Glutamatergic neuron (in vitro differentiated cells): ENCODE measurements around the gene TMIGD1. TPM values are rescaled to one million over a fixed set of nuclear protein-coding genes. Genes with fewer than 3 reads are reported as not detected.

Experiments
- DNase-seq: peaks from one replicate; pipeline ENCODE4 v3.0.0; 2022
- H3K27ac Mint-ChIP-seq: one replicate; pipeline ENCODE4 v1.8.0; 2020; ENCODE audit warnings: mild to moderate bottlenecking, mixed read lengths, inconsistent platforms; ENCODE audit not compliant: unreplicated experiment
- H3K27me3 Mint-ChIP-seq: one replicate; pipeline ENCODE4 v1.8.0; 2020; ENCODE audit warnings: mild to moderate bottlenecking, moderate library complexity, mixed read lengths, inconsistent platforms; ENCODE audit not compliant: unreplicated experiment
- H3K36me3 Mint-ChIP-seq: one replicate; pipeline ENCODE4 v1.8.0; 2020; ENCODE audit warnings: mild to moderate bottlenecking, mixed read lengths, inconsistent platforms; ENCODE audit not compliant: unreplicated experiment
- H3K4me1 Mint-ChIP-seq: one replicate; pipeline ENCODE4 v1.8.0; 2020; ENCODE audit warnings: mild to moderate bottlenecking, low read depth, mixed read lengths, inconsistent platforms; ENCODE audit not compliant: unreplicated experiment
- H3K4me3 Mint-ChIP-seq: one replicate; pipeline ENCODE4 v1.8.0; 2020; ENCODE audit warnings: mild to moderate bottlenecking, mixed read lengths, inconsistent platforms; ENCODE audit not compliant: unreplicated experiment
- H3K9me3 Mint-ChIP-seq: one replicate; pipeline ENCODE4 v1.8.0; 2020; ENCODE audit warnings: mild to moderate bottlenecking, moderate library complexity, mixed read lengths, inconsistent platforms; ENCODE audit not compliant: unreplicated experiment
- long read RNA-seq: library from polyadenylated mRNA; unstranded; transcript quantifications from one replicate; pipeline ENCODE4 v2.0.0, GENCODE V29; 2020; ENCODE audit not compliant: unreplicated experiment
- total RNA-seq: library from RNA; stranded (reverse); fragmentation: NEBNext Ultra II Directional; extraction: Animal tissue kit (Norgen Biotek cat#: 25700); gene quantifications from one replicate; pipeline ENCODE4 v1.2.1, GENCODE V29; 2021; ENCODE audit not compliant: unreplicated experiment
- TF ChIP-seq, protein P1 (sequence below): fragments of 200-600 bp; sonication (generic); IDR thresholded peaks from one replicate; pipeline ENCODE4 v1.5.0; 2021; ENCODE audit not compliant: partially characterized antibody, unreplicated experiment

TMIGD1 gene, protein sequence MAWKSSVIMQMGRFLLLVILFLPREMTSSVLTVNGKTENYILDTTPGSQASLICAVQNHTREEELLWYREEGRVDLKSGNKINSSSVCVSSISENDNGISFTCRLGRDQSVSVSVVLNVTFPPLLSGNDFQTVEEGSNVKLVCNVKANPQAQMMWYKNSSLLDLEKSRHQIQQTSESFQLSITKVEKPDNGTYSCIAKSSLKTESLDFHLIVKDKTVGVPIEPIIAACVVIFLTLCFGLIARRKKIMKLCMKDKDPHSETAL
- total RNA-seq, result not detected
- long read RNA-seq, result 0 reads

DNA sequence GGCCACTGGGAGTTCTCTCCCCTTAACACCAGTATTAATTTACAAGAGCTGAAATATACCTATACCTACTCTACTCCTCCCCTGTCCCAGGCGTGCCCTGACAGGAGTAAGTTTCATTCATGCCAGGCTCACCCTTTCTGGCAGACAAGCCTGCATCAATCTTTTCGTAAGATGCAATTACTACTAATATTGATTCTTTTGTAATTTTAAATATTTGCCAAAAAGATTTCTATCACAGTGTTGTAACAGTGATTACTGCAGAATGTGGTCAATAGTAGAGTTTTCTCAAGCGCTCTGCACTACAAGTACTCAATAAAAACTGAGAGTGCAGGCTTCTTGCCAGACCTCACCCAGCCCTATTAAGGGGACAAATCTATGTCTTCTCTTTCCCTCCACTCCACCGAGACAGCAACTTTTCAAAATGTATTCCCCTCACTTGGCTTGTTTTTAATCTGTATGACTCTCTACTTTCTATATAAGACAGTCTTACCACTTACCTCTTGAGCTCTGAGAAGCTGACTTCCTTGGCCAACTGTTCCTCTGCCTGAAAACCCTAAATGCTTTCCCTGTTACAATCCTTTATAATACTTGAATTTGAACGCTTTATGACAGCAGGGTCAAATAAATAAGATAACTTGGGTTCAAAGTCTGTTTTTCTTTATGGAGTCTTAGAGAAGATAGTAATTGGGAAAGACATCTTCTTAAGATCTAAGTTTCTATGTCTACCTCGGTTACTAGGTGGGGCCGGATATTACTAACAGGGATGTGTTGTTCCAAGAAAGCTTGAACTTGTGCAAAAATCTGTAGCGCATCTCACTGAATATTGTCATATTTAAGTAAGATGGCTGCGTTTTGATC, at the start of gene TMIGD1:
Gene TMIGD1, minus strand, starts transcription at position 555 of the 858 bp plus-strand sequence. CDS start 1,924 bp downstream, outside the sequence.
- no peak within 1 kb of the TSS for H3K4me3 Mint-ChIP-seq

DNA sequence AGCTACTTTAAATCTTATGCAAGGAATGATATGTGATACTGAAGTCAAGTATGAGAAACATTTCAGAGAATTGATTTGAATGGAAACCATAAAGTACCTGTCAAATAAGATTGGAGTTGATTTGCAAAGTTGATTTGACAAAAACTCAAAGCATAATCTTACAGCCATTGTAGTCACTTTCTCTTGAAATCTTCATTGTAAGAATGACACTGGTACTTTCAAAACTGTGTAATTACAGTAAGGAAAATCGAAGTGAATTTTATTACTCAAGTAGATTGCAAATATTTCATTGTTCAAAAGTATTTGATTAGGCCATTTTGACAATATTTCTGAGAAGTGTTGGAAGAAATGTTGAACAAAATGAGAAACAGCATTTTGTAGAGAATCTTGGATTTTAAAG, 48.5 kb upstream of the TMIGD1 start:
- Mint-ChIP-seq H3K4me1 (peaks cover 15% of the 10 kb centered on the region), H3K4me3 (no peak overlapping the region), H3K36me3 (peaks cover 4% of the 10 kb centered on the region), H3K9me3 (peaks cover 5% of the 10 kb centered on the region), H3K27me3 (peaks cover 6% of the 10 kb centered on the region), H3K27ac (no peak overlapping the region)
- TF ChIP-seq, protein P1, sequence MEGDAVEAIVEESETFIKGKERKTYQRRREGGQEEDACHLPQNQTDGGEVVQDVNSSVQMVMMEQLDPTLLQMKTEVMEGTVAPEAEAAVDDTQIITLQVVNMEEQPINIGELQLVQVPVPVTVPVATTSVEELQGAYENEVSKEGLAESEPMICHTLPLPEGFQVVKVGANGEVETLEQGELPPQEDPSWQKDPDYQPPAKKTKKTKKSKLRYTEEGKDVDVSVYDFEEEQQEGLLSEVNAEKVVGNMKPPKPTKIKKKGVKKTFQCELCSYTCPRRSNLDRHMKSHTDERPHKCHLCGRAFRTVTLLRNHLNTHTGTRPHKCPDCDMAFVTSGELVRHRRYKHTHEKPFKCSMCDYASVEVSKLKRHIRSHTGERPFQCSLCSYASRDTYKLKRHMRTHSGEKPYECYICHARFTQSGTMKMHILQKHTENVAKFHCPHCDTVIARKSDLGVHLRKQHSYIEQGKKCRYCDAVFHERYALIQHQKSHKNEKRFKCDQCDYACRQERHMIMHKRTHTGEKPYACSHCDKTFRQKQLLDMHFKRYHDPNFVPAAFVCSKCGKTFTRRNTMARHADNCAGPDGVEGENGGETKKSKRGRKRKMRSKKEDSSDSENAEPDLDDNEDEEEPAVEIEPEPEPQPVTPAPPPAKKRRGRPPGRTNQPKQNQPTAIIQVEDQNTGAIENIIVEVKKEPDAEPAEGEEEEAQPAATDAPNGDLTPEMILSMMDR, result no peak
- no peak for DNase-seq

More for the DNA sequence above, at the start of gene TMIGD1:
- Mint-ChIP-seq H3K27ac (no peak within 1 kb of the TSS), H3K36me3 (no peaks in the 10 kb centered on the region), H3K9me3 (peaks cover 2% of the 10 kb centered on the region), H3K27me3 (no peaks in the 10 kb centered on the region), H3K4me1 (no peaks in the 10 kb centered on the region)
- TF ChIP-seq, protein P1, result no peak
- DNase-seq, result no peak

DNA sequence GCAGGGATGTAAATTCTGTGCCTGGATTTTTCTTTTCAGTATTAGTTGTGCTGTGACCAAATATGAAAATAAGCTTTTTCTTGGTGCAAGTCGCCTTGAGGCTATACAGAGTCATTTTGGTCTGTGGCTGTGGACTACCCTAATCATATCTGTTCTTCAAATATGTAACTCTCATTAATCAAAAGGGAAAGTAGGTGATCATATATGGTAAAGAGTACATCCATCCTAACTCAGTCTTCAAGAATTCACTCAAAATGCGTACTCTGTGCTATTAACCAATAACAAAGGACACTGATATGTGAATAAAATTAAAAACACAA, 47.4 kb upstream of the TMIGD1 start:
- peaks cover 22% of the 10 kb centered on the region for H3K4me1 Mint-ChIP-seq
- H3K27ac Mint-ChIP-seq, result no peak overlapping the region
- TF ChIP-seq, protein P1, result no peak
- H3K9me3 Mint-ChIP-seq, result peaks cover 5% of the 10 kb centered on the region
- DNase-seq, result no peak
- H3K4me3 Mint-ChIP-seq, result peak overlapping the region; percentile 94
- H3K27me3 Mint-ChIP-seq, result peaks cover 6% of the 10 kb centered on the region
- peaks cover 4% of the 10 kb centered on the region for H3K36me3 Mint-ChIP-seq

DNA sequence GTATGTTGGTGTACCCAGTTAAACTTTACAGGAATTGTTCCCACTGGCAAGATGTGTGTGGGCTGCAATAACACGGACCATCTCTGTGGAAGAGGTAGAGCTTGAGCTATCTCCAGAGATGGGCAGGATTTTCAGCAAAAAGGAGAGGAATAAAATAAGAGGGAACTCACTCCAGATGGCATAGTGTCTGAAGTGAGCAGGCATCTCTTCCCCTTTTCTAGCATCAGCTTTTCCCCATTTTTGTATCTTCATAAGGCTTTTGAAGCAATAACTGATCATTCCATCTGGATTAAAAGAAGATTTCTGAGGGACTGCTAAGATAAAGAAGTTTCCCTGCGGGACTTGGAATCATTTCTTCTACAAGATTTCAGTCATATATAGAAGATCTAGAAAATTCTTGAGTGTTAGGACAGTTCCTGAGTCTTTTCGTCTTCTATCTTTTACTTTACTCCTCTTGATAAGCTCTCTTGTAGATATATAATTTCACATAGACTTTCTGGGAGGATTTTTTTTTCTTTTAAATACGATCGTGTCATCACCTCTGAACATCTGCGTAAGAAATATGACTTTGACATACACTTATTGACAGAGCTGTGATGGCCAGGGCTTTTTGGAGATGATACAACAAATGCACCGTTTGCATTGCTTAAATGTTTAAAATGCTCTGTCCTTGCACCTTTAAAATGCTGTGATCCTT, 46.9 kb upstream of the TMIGD1 start:
- peaks cover 6% of the 10 kb centered on the region for H3K27me3 Mint-ChIP-seq
- TF ChIP-seq, protein P1, result no peak
- H3K27ac Mint-ChIP-seq, result no peak overlapping the region
- peaks cover 4% of the 10 kb centered on the region for H3K36me3 Mint-ChIP-seq
- peaks cover 22% of the 10 kb centered on the region for H3K4me1 Mint-ChIP-seq
- peak overlapping the region; percentile 94 for H3K4me3 Mint-ChIP-seq
- no peak for DNase-seq
- H3K9me3 Mint-ChIP-seq, result peaks cover 5% of the 10 kb centered on the region
